Measurements from ENCODE around the gene TIAL1. TPM values are rescaled to one million over a fixed set of nuclear protein-coding genes. Genes with fewer than 3 reads are reported as not detected.

Gene TIAL1
- total and polyA plus RNA-seq, 2 of the 13 experiments (the other 11 are each of a cell fraction or from before 2014, with no cell fraction given): 31.5 to 148 TPM

- TF ChIP-seq ZBTB44 (CRISPR knock-in tag; IDR thresholded peaks at IDR 0.05) (peak; percentile 85; the same call in 1 of the 2 replicates), STAT6 (CRISPR knock-in tag; IDR thresholded peaks at IDR 0.05; ENCODE audit: borderline replicate concordance) (no peak), MXI1 (IDR thresholded peaks at IDR 0.05; ENCODE audit: borderline replicate concordance, low read depth, low read length) (peak; percentile 100), ERF (CRISPR knock-in tag; IDR thresholded peaks at IDR 0.05) (peak; percentile 75), HDAC6 (IDR thresholded peaks at IDR 0.05; ENCODE audit: low read depth, low read length) (no peak), ZNF552 (CRISPR knock-in tag; IDR thresholded peaks at IDR 0.05; ENCODE audit: borderline replicate concordance) (no peak), ZNF407 (CRISPR knock-in tag; IDR thresholded peaks at IDR 0.05; ENCODE audit: not compliant biosample characterization) (no peak), ZNF256 (CRISPR knock-in tag; conservative IDR thresholded peaks at IDR 0.05) (no peak), FIP1L1 (IDR thresholded peaks at IDR 0.05; ENCODE audit: borderline replicate concordance, insufficient read depth, low read depth, low read length) (no peak), U2AF2 (IDR thresholded peaks at IDR 0.05; ENCODE audit: low read depth, low read length) (0 out of 2 replicates have a peak, but pooled peaks have one; percentile 68)
Observed at GRCh38 chr10:119596537-119597404, at the start of gene TIAL1 (continued).

All from HepG2 (cell line).